AG04450 (cell line): Measurements from ENCODE around the gene GALNT1. TPM values are rescaled to one million over a fixed set of nuclear protein-coding genes. Genes with fewer than 3 reads are reported as not detected.

Experiments
- CTCF ChIA-PET: fragments of 300-600, 350-600 bp; formaldehyde crosslinking; extraction: SDS; loops from one replicate; lab custom pipeline; 2022; ENCODE audit warnings: antibody characterized with exemption, inconsistent platforms; lab: Charles Lee
- POLR2A ChIA-PET: fragments of 350-600 bp; formaldehyde crosslinking; extraction: SDS; loops from one replicate; lab custom pipeline; 2021; ENCODE audit warnings: antibody characterized with exemption, inconsistent platforms; lab: Yijun Ruan, JAX
- DNase-seq: peaks from one replicate; pipeline ENCODE4 v3.0.0-alpha.2; 2011; ENCODE audit warnings: low read depth, low spot score
- H3K27ac ChIP-seq: one replicate; pipeline ENCODE4 v1.5.1; 2012; ENCODE audit warnings: low read depth, low read length, control low read depth
- H3K27me3 ChIP-seq: one replicate; pipeline ENCODE4 v1.6.0; 2012; ENCODE audit warnings: low read length; ENCODE audit not compliant: control insufficient read depth, insufficient read depth
- H3K4me3 ChIP-seq: 2 replicates; pipeline ENCODE4 v1.5.1; 2011; ENCODE audit warnings: mild to moderate bottlenecking, low read depth, low read length, control low read depth
- H3K9me3 ChIP-seq: 2 replicates; pipeline ENCODE4 v1.5.1; 2012; ENCODE audit warnings: low read length; ENCODE audit not compliant: control insufficient read depth, insufficient read depth
- CTCF ChIP-seq: IDR thresholded peaks from 2 replicates; pipeline ENCODE4 v1.5.1; 2011; ENCODE audit warnings: low read depth, low read length, control low read depth, inconsistent platforms
- polyA plus RNA-seq: library from polyadenylated mRNA; depleted of rRNA; stranded (reverse); fragments of >200 nt; gene quantifications from 2 replicates; pipeline ENCODE4 v1.2.3, GENCODE V29; 2011

GALNT1 gene
- polyA plus RNA-seq, 1 experiment, result 69.5 TPM

- Histone ChIP-seq H3K9me3 (no peaks in the 10 kb centered on the region), H3K27me3 (no peaks in the 10 kb centered on the region), H3K4me3 (no peak overlapping the region), H3K27ac (no peak overlapping the region)
- ChIA-PET CTCF (no interaction called here), POLR2A (no interaction called here)
- DNase-seq, result no peak
- no peak for TF ChIP-seq CTCF
These were observed 134.8 kb downstream of the GALNT1 start for GRCh38 chr18:35716169-35716831.

- ChIA-PET CTCF (no interaction called here), POLR2A (no interaction called here)
- H3K27me3 ChIP-seq, result no peaks in the 10 kb centered on the region
- no peaks in the 10 kb centered on the region; the same call in 1 of the 2 replicates for H3K9me3 ChIP-seq
- no peak overlapping the region for H3K4me3 ChIP-seq
- no peak overlapping the region for H3K27ac ChIP-seq
- DNase-seq, result no peak
- no peak for TF ChIP-seq CTCF
These were observed 135.6 kb downstream of the GALNT1 start for GRCh38 chr18:35717182-35717581.

GRCh38 chr18:35721431-35722081 is 140.0 kb downstream of the GALNT1 start:
- ChIA-PET CTCF (no interaction called here), POLR2A (no interaction called here)
- peak overlapping the region; percentile 21 for H3K27ac ChIP-seq
- H3K9me3 ChIP-seq, result no peaks in the 10 kb centered on the region; the same call in 1 of the 2 replicates
- no peak for TF ChIP-seq CTCF
- DNase-seq, result no peak
- H3K4me3 ChIP-seq, result no peak overlapping the region
- H3K27me3 ChIP-seq, result no peaks in the 10 kb centered on the region

- Histone ChIP-seq H3K27me3 (peaks cover 2% of the 10 kb centered on the region), H3K27ac (no peak overlapping the region), H3K9me3 (no peaks in the 10 kb centered on the region), H3K4me3 (no peak overlapping the region)
- DNase-seq, result no peak
- ChIA-PET CTCF (no interaction called here), POLR2A (no interaction called here)
- no peak for TF ChIP-seq CTCF
These were observed 147.1 kb downstream of the GALNT1 start for GRCh38 chr18:35728676-35729075.

GRCh38 chr18:35729991-35730668 is 148.6 kb downstream of the GALNT1 start:
- no peak for TF ChIP-seq CTCF
- no peak for DNase-seq
- ChIA-PET POLR2A (no interaction called here), CTCF (no interaction called here)
- Histone ChIP-seq H3K27me3 (peaks cover 2% of the 10 kb centered on the region), H3K27ac (no peak overlapping the region), H3K4me3 (peak overlapping the region; percentile 35), H3K9me3 (no peaks in the 10 kb centered on the region)
